Kidney (tissue), 14 donors: Measurements from ENCODE around the gene CBX5. TPM values are rescaled to one million over a fixed set of nuclear protein-coding genes. Genes with fewer than 3 reads are reported as not detected.
"Not testable (repeated sequence)": the region's sequence is repeated elsewhere in the genome, so short reads cannot be mapped to it uniquely, and the experiment has no call there.

Experiments used
- DNase-seq, 5 donors: peaks; one replicate each; pipeline ENCODE4 v3.0.0-alpha.2; 2013 to 2020
- FAIRE-seq: peaks from 2 replicates; lab custom pipeline; 2012; peaks lifted over from hg19 to GRCh38; lab: Jason Lieb, UNC
- H3K27ac ChIP-seq, 2 donors: one replicate each; pipeline ENCODE4 v1.7.0; 2013; ENCODE audit warnings: low read depth in 2 of 2, low read length in 2 of 2, inconsistent platforms in 1 of 2
- H3K27me3 ChIP-seq: one replicate; pipeline ENCODE4 v1.7.1; 2013; ENCODE audit warnings: low read length, inconsistent platforms; ENCODE audit not compliant: control insufficient read depth, insufficient read depth
- H3K36me3 ChIP-seq, 3 donors: one replicate each; pipeline versions ENCODE4 v1.7.0 to v1.7.1; 2013; ENCODE audit warnings: low read length in 3 of 3, control low read depth in 1 of 3, inconsistent platforms in 1 of 3; ENCODE audit not compliant: insufficient read depth in 3 of 3, control insufficient read depth in 2 of 3
- H3K4me1 ChIP-seq, 3 donors: one replicate each; pipeline versions ENCODE4 v1.7.0 to v1.7.1; 2013; ENCODE audit warnings: low read length in 3 of 3, inconsistent platforms in 1 of 3, low read depth in 1 of 3; ENCODE audit not compliant: control insufficient read depth in 2 of 3, insufficient read depth in 2 of 3
- H3K4me3 ChIP-seq, 3 donors: one replicate each; pipeline versions ENCODE4 v1.7.0 to v1.8.1; 2013; ENCODE audit warnings: low read length in 3 of 3, control low read depth in 1 of 3, inconsistent platforms in 1 of 3
- H3K9ac ChIP-seq, 3 donors: one replicate each; pipeline versions ENCODE4 v1.7.0 to v1.7.1; 2013; ENCODE audit warnings: low read length in 3 of 3, control low read depth in 1 of 3, inconsistent platforms in 1 of 3
- H3K9me3 ChIP-seq, 3 donors: one replicate each; pipeline versions ENCODE4 v1.7.0 to v1.7.1; 2013; ENCODE audit warnings: low read length in 3 of 3, control low read depth in 1 of 3, inconsistent platforms in 1 of 3; ENCODE audit not compliant: control insufficient read depth in 2 of 3, insufficient read depth in 1 of 3
- CTCF ChIP-seq: IDR thresholded peaks from 3 replicates; pipeline ENCODE4 v1.5.1; 2012; ENCODE audit warnings: mild to moderate bottlenecking, moderate library complexity, borderline replicate concordance; ENCODE audit not compliant: insufficient read depth; ENCODE audit errors: extremely low read depth
- intact Hi-C: fragments of 100-400 bp; cut with DNase I; formaldehyde crosslinking; loops from one replicate; pipeline ENCODE4 v1.11.1; 2022
- polyA plus RNA-seq: library from polyadenylated mRNA; stranded (reverse); fragments of 350-450 nt; fragmentation: Illumina TruSeq; extraction: RNeasy Lipid Tissue Mini Kit (QIAGEN cat#74804); gene quantifications from one replicate; pipeline ENCODE4 v1.2.3, GENCODE V29; 2014; ENCODE audit warnings: low read depth, low replicate concordance; ENCODE audit not compliant: insufficient read depth
- total RNA-seq: library from RNA; stranded (reverse); fragmentation: NEBNext Ultra II Directional; extraction: Animal tissue kit (Norgen Biotek cat#: 25700); gene quantifications from one replicate; pipeline ENCODE4 v1.2.1, GENCODE V29; 2021
- donor health status: control.
- donor health status: control.
- donor health status: control.
- donor health status: control.
- donor health status: control.
- donor health status: DM: yes; HTN: yes; CAD: no.
- donor health status: Normal renal cell carcinoma (clear cell type).

Gene CBX5
- total and polyA plus RNA-seq, 2 donors from 2014 or later, result 15.0 to 112 TPM

- intact Hi-C loops, result no loop called here
- H3K36me3 ChIP-seq, result peaks cover 22 to 60% (median 42%) of the 10 kb centered on the region in 3 donors
- peak; percentile 7 for TF ChIP-seq CTCF
These were observed 5.5 kb upstream of the CBX5 start for GRCh38 chr12:54285150-54286041.

GRCh38 chr12:54284070-54284780, 4.3 kb upstream of the CBX5 start:
- H3K27ac ChIP-seq, result peak overlapping the region in 1 of 2 donors; percentile 7
- peak overlapping the region in 2 of 3 donors; percentile 14 to 95 for H3K4me3 ChIP-seq
- peaks cover 22 to 60% (median 42%) of the 10 kb centered on the region in 3 donors for H3K36me3 ChIP-seq
- H3K9me3 ChIP-seq, H3K27me3 ChIP-seq, DNase-seq, FAIRE-seq, intact Hi-C loops: not testable (repeated sequence)
- H3K9ac ChIP-seq, result peak overlapping the region in 1 of 3 donors; percentile 49
- H3K4me1 ChIP-seq, result peaks cover 13 to 19% (median 14%) of the 10 kb centered on the region in 3 donors

More at GRCh38 chr12:54285150-54286041, 5.5 kb upstream of the CBX5 start:
- H3K4me1 ChIP-seq, result peaks cover 13 to 19% (median 14%) of the 10 kb centered on the region in 3 donors
- H3K4me3 ChIP-seq, result peak overlapping the region in 1 of 3 donors; percentile 12
- DNase-seq (no peak), FAIRE-seq (no peak)
- H3K27me3 ChIP-seq, result no peaks in the 10 kb centered on the region
- H3K9me3 ChIP-seq, result no peaks in the 10 kb centered on the region
- H3K27ac ChIP-seq, result no peak overlapping the region
- H3K9ac ChIP-seq, result no peak overlapping the region

GRCh38 chr12:54282949-54283593, 3.1 kb upstream of the CBX5 start:
- Histone ChIP-seq H3K9me3 (no peaks in the 10 kb centered on the region), H3K4me3 (peak overlapping the region; percentile 8 to 95 (median 40)), H3K9ac (peak overlapping the region in 2 of 3 donors; percentile 30 to 47), H3K36me3 (peaks cover 22 to 58% (median 42%) of the 10 kb centered on the region in 3 donors), H3K27me3 (no peaks in the 10 kb centered on the region), H3K27ac (peak overlapping the region in 1 of 2 donors; percentile 5), H3K4me1 (peaks cover 15 to 22% (median 22%) of the 10 kb centered on the region in 3 donors)
- TF ChIP-seq CTCF, result no peak
- intact Hi-C loops, result no loop called here
- DNase-seq (no peak), FAIRE-seq (no peak)

- FAIRE-seq, H3K27ac ChIP-seq, DNase-seq, intact Hi-C loops, H3K9me3 ChIP-seq, H3K27me3 ChIP-seq: not testable (repeated sequence)
- H3K4me3 ChIP-seq, result peak overlapping the region; percentile 95 to 100 (median 100)
- H3K9ac ChIP-seq, result peak overlapping the region; percentile 96 to 100 (median 99)
- peaks cover 19 to 26% (median 25%) of the 10 kb centered on the region in 3 donors for H3K4me1 ChIP-seq
- H3K36me3 ChIP-seq, result peaks cover 17 to 46% (median 29%) of the 10 kb centered on the region in 3 donors
These were observed 1.8 kb upstream of the CBX5 start for GRCh38 chr12:54281694-54282093.

- peak overlapping the region; percentile 95 to 100 (median 100) for H3K4me3 ChIP-seq
- peak overlapping the region; percentile 96 to 100 (median 99) for H3K9ac ChIP-seq
- intact Hi-C loops, H3K27me3 ChIP-seq, FAIRE-seq, H3K9me3 ChIP-seq, DNase-seq: not testable (repeated sequence)
- peaks cover 17 to 42% (median 27%) of the 10 kb centered on the region in 3 donors for H3K36me3 ChIP-seq
- peak overlapping the region; percentile 94 to 98 for H3K27ac ChIP-seq
- peaks cover 19 to 26% (median 25%) of the 10 kb centered on the region in 3 donors for H3K4me1 ChIP-seq
These were observed 1.3 kb upstream of the CBX5 start for GRCh38 chr12:54281261-54281638.
